Sigmoid colon (tissue), 4 donors: ENCODE data around the gene ID3.

Source experiments
- EP300 ChIP-seq, 4 donors: sonication (generic); formaldehyde crosslinking; IDR thresholded peaks; one replicate each; pipeline ENCODE4 v1.6.1; 2017; ENCODE audit warnings: antibody characterized with exemption in 4 of 4
- TF ChIP-seq, protein P1 (sequence below), 4 experiments: fragments of 450-650 bp in 3 of 4; fragments of 200-600 bp in 1 of 4; IDR thresholded peaks; one replicate each; pipeline ENCODE4 v1.5.1; 2016 to 2019; ENCODE audit warnings: antibody characterized with exemption in 4 of 4, mild to moderate bottlenecking in 3 of 4, moderate library complexity in 2 of 4

DNA sequence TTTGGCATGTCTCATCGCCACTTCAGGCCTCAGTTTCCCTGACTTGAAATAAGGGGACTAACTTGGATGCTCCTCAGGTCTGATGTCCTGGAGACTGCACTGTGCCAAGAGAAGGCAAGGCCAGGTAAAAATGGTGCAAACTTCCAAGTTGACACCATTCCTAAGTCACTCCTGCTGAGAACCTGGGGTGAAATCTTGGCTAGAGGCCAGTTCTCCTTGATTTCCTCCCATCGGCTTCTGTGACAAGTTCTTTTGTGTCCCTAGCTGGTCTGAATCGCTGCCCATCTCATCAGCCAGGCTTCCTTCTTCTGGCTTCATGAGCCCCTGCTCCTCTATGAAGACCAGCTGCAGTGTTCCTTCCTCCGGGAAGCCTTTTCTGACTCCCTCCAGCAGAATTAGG lies 48.6 kb upstream of the ID3 start:
- TF ChIP-seq, protein P1, sequence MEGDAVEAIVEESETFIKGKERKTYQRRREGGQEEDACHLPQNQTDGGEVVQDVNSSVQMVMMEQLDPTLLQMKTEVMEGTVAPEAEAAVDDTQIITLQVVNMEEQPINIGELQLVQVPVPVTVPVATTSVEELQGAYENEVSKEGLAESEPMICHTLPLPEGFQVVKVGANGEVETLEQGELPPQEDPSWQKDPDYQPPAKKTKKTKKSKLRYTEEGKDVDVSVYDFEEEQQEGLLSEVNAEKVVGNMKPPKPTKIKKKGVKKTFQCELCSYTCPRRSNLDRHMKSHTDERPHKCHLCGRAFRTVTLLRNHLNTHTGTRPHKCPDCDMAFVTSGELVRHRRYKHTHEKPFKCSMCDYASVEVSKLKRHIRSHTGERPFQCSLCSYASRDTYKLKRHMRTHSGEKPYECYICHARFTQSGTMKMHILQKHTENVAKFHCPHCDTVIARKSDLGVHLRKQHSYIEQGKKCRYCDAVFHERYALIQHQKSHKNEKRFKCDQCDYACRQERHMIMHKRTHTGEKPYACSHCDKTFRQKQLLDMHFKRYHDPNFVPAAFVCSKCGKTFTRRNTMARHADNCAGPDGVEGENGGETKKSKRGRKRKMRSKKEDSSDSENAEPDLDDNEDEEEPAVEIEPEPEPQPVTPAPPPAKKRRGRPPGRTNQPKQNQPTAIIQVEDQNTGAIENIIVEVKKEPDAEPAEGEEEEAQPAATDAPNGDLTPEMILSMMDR (IDR thresholded peaks at IDR 0.05), result no peak
- TF ChIP-seq EP300 (IDR thresholded peaks at IDR 0.05), result no peak
